Tibial nerve (tissue), 4 donors: ENCODE results near the gene ZFX. TPM values are rescaled to one million over a fixed set of nuclear protein-coding genes. Genes with fewer than 3 reads are reported as not detected.

ENCODE experiments used
- DNase-seq, 2 donors: peaks; one replicate each; pipeline ENCODE4 v3.0.0-alpha.2; 2019; ENCODE audit warnings: low spot score in 2 of 2
- H3K27ac ChIP-seq, 4 donors: fragments of 200-600 bp; sonication (generic) in 3 of 4; one replicate each; pipeline ENCODE4 v1.5.1; 2017 to 2019; ENCODE audit warnings: mild to moderate bottlenecking in 1 of 4
- H3K27me3 ChIP-seq, 2 donors: fragments of 200-600 bp; sonication (generic) in 1 of 2; one replicate each; pipeline versions ENCODE4 v1.5.1 to v1.6.0; 2017 to 2019
- H3K36me3 ChIP-seq, 3 donors: fragments of 200-600 bp; sonication (generic); one replicate each; pipeline ENCODE4 v1.5.1; 2018 to 2019
- H3K4me1 ChIP-seq, 4 donors: fragments of 200-600 bp; sonication (generic) in 3 of 4; one replicate each; pipeline ENCODE4 v1.5.1; 2017 to 2019
- H3K4me3 ChIP-seq, 4 donors: fragments of 200-600 bp; sonication (generic) in 3 of 4; one replicate each; pipeline ENCODE4 v1.5.1; 2017 to 2019; ENCODE audit warnings: mild to moderate bottlenecking in 1 of 4, moderate library complexity in 1 of 4
- H3K9me3 ChIP-seq, 4 donors: fragments of 200-600 bp; sonication (generic) in 3 of 4; one replicate each; pipeline ENCODE4 v1.5.1; 2017 to 2019
- EP300 ChIP-seq, 2 donors: sonication (generic); formaldehyde crosslinking; IDR thresholded peaks; one replicate each; pipeline ENCODE4 v1.6.1; 2017; ENCODE audit warnings: antibody characterized with exemption in 2 of 2, mild to moderate bottlenecking in 1 of 2
- POLR2A ChIP-seq, 2 donors: fragments of 450-650 bp; IDR thresholded peaks; one replicate each; pipeline ENCODE4 v1.6.1; 2017; ENCODE audit warnings: antibody characterized with exemption in 2 of 2, mild to moderate bottlenecking in 2 of 2, moderate library complexity in 2 of 2
- WGBS, 2 donors: methylation state at CpG; one replicate each; pipeline ENCODE4 v1.1.5; 2018; 5-methylcytosine and 5-hydroxymethylcytosine counted together
- total RNA-seq, 4 donors: library from RNA; depleted of rRNA; stranded (reverse); fragments of >200 nt; gene quantifications; one replicate each; pipeline ENCODE4 v1.1.0, GENCODE V29; 2016
- TF ChIP-seq, protein P1 (sequence below), 5 experiments: fragments of 200-600 bp in 3 of 5; fragments of 450-650 bp in 2 of 5; sonication (generic) in 3 of 5; IDR thresholded peaks; one replicate each; pipeline ENCODE4 v1.5.1; 2016 to 2019; ENCODE audit warnings: antibody characterized with exemption in 5 of 5, mild to moderate bottlenecking in 3 of 5, moderate library complexity in 2 of 5

The ZFX gene
- total RNA-seq: 100 to 1,000 TPM in 1 of 4 donors, 10 to 100 TPM in 3; 30.4 to 136 (median 33.3) TPM

DNA sequence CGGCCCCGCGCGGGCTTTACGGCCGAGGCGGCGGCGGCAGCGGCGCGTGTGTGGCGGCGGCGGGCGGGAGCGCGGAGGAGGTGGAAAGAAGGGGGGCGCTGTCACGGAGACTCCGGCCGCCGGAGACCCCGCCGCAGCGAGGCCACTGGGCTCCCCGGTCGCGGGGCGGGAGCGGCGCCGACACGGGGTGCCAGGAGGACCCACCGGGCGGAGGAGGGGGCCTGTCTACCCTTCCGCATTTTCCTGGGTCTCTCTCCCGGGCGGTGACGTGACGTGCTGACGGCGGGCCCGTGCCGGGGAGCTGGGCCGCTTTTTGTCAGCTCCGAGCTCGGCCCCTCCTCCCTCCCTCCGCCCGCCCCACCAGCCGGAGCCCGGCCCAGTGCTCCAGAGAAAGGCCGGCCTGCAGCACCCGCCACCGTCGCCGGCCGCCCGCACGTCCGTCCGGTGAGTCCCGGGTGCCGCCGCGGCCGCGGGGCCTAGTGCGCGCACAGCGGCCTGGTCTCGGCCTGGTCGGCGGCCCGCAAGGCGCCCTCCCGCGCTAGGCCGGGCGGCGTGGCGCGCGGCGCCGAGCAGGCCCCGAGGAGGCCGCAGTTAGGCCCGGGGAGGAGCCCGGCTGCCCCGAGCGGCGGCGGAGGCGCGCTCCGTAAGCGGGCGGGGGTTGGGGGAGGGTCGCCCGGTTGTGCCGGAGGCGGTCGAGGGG is at the start of gene ZFX:
TSS of gene ZFX (plus strand) at position 379 of the 700 bp plus-strand sequence. CDS start 23,014 bp downstream, outside the sequence.
- Histone ChIP-seq H3K27me3 (no peaks in the 10 kb centered on the region), H3K36me3 (no peaks in the 10 kb centered on the region), H3K27ac (peak within 1 kb of the TSS; percentile 95 to 100 (median 98)), H3K4me3 (peak within 1 kb of the TSS; percentile 48 to 86 (median 62)), H3K4me1 (peaks cover 0 to 54% (median 25%) of the 10 kb centered on the region in 4 donors), H3K9me3 (no peaks in the 10 kb centered on the region)
- WGBS, 2 donors: 0% methylated on average over 1 to 78 of the region's 104 CpGs
- peak in 1 of 2 donors; percentile 14 for DNase-seq
- TF ChIP-seq EP300 (IDR thresholded peaks at IDR 0.05): peak in 1 of 2 donors; percentile 18
- TF ChIP-seq, protein P1, sequence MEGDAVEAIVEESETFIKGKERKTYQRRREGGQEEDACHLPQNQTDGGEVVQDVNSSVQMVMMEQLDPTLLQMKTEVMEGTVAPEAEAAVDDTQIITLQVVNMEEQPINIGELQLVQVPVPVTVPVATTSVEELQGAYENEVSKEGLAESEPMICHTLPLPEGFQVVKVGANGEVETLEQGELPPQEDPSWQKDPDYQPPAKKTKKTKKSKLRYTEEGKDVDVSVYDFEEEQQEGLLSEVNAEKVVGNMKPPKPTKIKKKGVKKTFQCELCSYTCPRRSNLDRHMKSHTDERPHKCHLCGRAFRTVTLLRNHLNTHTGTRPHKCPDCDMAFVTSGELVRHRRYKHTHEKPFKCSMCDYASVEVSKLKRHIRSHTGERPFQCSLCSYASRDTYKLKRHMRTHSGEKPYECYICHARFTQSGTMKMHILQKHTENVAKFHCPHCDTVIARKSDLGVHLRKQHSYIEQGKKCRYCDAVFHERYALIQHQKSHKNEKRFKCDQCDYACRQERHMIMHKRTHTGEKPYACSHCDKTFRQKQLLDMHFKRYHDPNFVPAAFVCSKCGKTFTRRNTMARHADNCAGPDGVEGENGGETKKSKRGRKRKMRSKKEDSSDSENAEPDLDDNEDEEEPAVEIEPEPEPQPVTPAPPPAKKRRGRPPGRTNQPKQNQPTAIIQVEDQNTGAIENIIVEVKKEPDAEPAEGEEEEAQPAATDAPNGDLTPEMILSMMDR (IDR thresholded peaks at IDR 0.05): peak in 3 of 5 experiments; percentile 12 to 36 (median 20)
- TF ChIP-seq POLR2A (IDR thresholded peaks at IDR 0.05): peak in 1 of 2 donors; percentile 27

DNA sequence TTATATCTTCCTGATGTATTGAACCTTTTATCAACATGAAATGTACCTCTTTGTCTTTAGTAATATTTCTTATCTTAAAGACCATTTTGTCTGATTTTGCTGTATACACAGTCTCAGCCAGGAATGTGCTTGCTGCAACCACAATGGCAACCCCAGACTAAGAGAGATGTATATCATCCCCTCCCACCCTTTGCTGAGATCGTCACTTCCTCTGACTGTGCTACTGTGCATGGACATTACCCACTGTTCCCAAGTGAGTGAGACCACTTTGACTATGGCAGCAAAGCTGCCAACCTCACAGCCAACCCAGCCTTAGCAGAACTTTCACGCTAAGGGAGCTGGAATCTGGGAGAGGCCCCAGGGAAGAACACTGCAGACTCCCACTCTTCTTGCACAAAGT is 48.8 kb upstream of the ZFX start:
- no peaks in the 10 kb centered on the region for H3K9me3 ChIP-seq
- DNase-seq: no peak
- WGBS, 2 donors: 45 to 67% methylated on average over 2 of the region's 2 CpGs
- TF ChIP-seq, protein P1 (IDR thresholded peaks at IDR 0.05): no peak
- TF ChIP-seq EP300 (IDR thresholded peaks at IDR 0.05) (no peak), POLR2A (IDR thresholded peaks at IDR 0.05) (no peak)
- no peak overlapping the region for H3K27ac ChIP-seq
- H3K4me3 ChIP-seq: no peak overlapping the region
- no peaks in the 10 kb centered on the region for H3K4me1 ChIP-seq
- H3K36me3 ChIP-seq: no peaks in the 10 kb centered on the region
- H3K27me3 ChIP-seq: no peaks in the 10 kb centered on the region

DNA sequence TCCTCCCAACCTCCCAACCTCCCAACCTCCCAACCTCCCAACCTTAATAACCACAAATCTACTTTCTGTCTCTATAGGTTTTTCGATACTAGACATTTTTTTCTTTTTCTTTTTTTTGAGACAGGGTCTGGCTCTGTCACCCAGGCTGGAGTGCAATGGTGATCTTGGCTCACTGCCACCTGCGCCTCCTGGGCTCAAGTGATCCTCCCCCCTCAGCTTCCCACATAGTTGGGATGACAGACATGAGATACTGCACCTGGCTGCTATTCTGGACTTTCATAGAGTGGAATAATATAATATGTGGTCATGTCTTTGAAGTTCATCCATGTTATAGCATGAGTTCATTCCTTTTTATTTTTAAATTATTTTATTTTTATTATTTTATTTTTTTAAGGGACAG is 39.5 kb upstream of the ZFX start:
- WGBS, 2 donors: 80 to 89% methylated on average over 2 of the region's 2 CpGs
- no peak overlapping the region for H3K4me3 ChIP-seq
- H3K4me1 ChIP-seq: no peaks in the 10 kb centered on the region
- no peaks in the 10 kb centered on the region for H3K9me3 ChIP-seq
- H3K36me3 ChIP-seq: no peaks in the 10 kb centered on the region
- H3K27me3 ChIP-seq: no peaks in the 10 kb centered on the region
- H3K27ac ChIP-seq: no peak overlapping the region
- TF ChIP-seq POLR2A (IDR thresholded peaks at IDR 0.05) (no peak), EP300 (IDR thresholded peaks at IDR 0.05) (no peak)
- TF ChIP-seq, protein P1 (IDR thresholded peaks at IDR 0.05): no peak
- no peak for DNase-seq

DNA sequence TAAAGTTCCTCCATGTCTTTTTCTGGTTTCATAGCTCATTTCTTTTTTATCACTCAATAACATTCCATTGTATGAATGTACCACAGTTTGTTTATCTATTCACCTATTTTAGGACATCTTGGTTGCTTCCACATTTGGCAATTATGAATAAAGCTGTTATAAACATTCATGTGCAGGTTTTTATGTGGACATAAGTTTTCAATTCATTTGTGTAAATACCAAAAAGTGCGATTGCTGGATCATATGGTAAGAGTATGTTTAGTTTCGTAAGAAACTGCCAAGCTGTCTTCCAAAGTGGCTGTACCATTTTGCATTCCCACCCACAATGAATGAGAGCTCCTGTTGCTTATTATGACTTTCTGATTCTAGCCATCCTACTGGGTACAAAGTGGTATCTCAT is 36.3 kb upstream of the ZFX start:
- Histone ChIP-seq H3K4me3 (no peak overlapping the region), H3K4me1 (no peaks in the 10 kb centered on the region), H3K9me3 (no peaks in the 10 kb centered on the region), H3K27me3 (no peaks in the 10 kb centered on the region), H3K36me3 (no peaks in the 10 kb centered on the region), H3K27ac (no peak overlapping the region)
- WGBS, 2 donors: 92 to 94% methylated on average over 2 of the region's 2 CpGs
- no peak for DNase-seq
- no peak for TF ChIP-seq POLR2A (IDR thresholded peaks at IDR 0.05)
- TF ChIP-seq, protein P1 (IDR thresholded peaks at IDR 0.05): no peak

DNA sequence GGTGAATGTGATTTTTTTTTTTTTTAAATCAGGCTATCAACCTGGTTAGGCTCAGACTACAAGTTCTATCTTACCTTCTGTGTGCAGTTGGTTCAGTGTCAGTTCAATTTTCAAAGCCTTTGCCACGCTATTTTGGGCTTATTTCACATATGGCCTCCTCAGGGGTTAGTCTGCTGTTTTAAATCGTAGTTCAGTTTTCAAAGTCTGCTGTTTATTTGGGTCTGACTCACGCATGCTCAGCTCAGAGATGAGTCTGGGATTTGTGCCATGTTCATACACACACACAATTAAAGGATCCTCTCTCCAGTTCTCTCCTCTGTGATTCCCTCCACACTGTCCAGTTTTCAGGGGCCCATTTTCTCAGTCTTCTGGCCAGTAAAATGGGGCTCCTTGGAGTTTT is 32.3 kb upstream of the ZFX start:
- no peaks in the 10 kb centered on the region for H3K9me3 ChIP-seq
- H3K4me1 ChIP-seq: no peaks in the 10 kb centered on the region
- no peak overlapping the region for H3K27ac ChIP-seq
- 14 to 26% methylated on average over 3 of the region's 3 CpGs for WGBS, 2 donors
- no peaks in the 10 kb centered on the region for H3K36me3 ChIP-seq
- H3K4me3 ChIP-seq: no peak overlapping the region
- TF ChIP-seq, protein P1 (IDR thresholded peaks at IDR 0.05): no peak
- TF ChIP-seq EP300 (IDR thresholded peaks at IDR 0.05) (no peak), POLR2A (IDR thresholded peaks at IDR 0.05) (no peak)
- peak in 1 of 2 donors; percentile 6 for DNase-seq
- H3K27me3 ChIP-seq: no peaks in the 10 kb centered on the region
